MM.1S (cell line): ENCODE results near the gene TMEM108.

Experiments
- CTCF ChIP-seq: fragments of 300-600 bp; sonication (generic); IDR thresholded peaks from 2 replicates; pipeline ENCODE4 v1.5.1; 2016; ENCODE audit warnings: antibody characterized with exemption, low read length, mixed read lengths
- EZH2 ChIP-seq: fragments of 300-600 bp; sonication (generic); optimal IDR thresholded peaks from 2 replicates; pipeline ENCODE3; 2017; ENCODE audit warnings: low read depth, mild to moderate bottlenecking, antibody characterized with exemption, low read length, mixed read lengths
- EZH2phosphoT487 ChIP-seq: fragments of 300-600 bp; sonication (generic); IDR thresholded peaks from 2 replicates; pipeline ENCODE4 v1.6.1; 2018; ENCODE audit warnings: antibody characterized with exemption, low read length

DNA sequence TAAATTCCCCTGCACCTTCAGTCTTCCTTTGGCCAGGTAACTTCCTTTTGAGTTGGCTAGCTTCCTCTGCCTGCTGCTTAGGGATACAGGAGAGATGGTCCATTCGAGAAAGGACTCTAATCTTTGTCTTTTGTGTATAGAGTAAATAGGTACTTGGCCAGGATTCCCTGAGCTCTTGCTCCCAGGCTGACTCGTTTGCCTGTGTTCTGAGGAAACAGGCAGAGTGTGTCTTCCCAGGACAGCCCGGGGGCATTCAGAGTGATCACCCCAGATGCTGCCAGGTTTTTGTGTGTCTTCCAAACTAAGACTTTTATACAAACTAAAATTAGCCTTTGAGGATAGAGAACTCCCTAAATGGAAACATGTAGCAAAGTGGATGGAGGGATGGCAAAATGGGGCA lies 39.5 kb downstream of the TMEM108 start:
- no peak for TF ChIP-seq CTCF
- no peak for TF ChIP-seq EZH2
- TF ChIP-seq EZH2phosphoT487, result no peak
